Ovary (tissue), 3 donors: ENCODE measurements around the gene LGALSL.

Experiments
- EP300 ChIP-seq: sonication (generic); formaldehyde crosslinking; IDR thresholded peaks from one replicate; pipeline ENCODE4 v1.6.1; 2017; ENCODE audit warnings: antibody characterized with exemption
- POLR2A ChIP-seq: fragments of 450-650 bp; IDR thresholded peaks from one replicate; pipeline ENCODE4 v1.6.1; 2017; ENCODE audit warnings: antibody characterized with exemption, mild to moderate bottlenecking, moderate library complexity
- TF ChIP-seq, protein P1 (sequence below), 3 donors: fragments of 450-650 bp in 2 of 3; fragments of 200-600 bp in 1 of 3; IDR thresholded peaks; one replicate each; pipeline versions ENCODE4 v1.5.1 to v1.8.0; 2016 to 2022; ENCODE audit warnings: antibody characterized with exemption in 3 of 3, mild to moderate bottlenecking in 1 of 3
- donor health status: DM: no; HTN: no; CAD: no.

GRCh38 chr2:64466478-64467085 is 12.6 kb downstream of the LGALSL start:
- TF ChIP-seq, protein P1, sequence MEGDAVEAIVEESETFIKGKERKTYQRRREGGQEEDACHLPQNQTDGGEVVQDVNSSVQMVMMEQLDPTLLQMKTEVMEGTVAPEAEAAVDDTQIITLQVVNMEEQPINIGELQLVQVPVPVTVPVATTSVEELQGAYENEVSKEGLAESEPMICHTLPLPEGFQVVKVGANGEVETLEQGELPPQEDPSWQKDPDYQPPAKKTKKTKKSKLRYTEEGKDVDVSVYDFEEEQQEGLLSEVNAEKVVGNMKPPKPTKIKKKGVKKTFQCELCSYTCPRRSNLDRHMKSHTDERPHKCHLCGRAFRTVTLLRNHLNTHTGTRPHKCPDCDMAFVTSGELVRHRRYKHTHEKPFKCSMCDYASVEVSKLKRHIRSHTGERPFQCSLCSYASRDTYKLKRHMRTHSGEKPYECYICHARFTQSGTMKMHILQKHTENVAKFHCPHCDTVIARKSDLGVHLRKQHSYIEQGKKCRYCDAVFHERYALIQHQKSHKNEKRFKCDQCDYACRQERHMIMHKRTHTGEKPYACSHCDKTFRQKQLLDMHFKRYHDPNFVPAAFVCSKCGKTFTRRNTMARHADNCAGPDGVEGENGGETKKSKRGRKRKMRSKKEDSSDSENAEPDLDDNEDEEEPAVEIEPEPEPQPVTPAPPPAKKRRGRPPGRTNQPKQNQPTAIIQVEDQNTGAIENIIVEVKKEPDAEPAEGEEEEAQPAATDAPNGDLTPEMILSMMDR (IDR thresholded peaks at IDR 0.05) = no peak
- TF ChIP-seq POLR2A (no peak), EP300 (no peak)
